Germinal center (tissue), 1 donor: Measurements from ENCODE around the gene FAF1.
A peak's percentile ranks its signal among the peaks of the same experiment; 100 is the strongest.
"Not testable (repeated sequence)": the region's sequence is repeated elsewhere in the genome, so short reads cannot be mapped to it uniquely, and the experiment has no call there.

Experiments used
- DNase-seq: peaks from one replicate; pipeline ENCODE4 v3.0.0; 2012; ENCODE audit warnings: mixed read lengths, low spot score

FAF1 gene

GRCh38 chr1:50907610-50908009 lies 52.5 kb downstream of the FAF1 start:
- not testable (repeated sequence) for DNase-seq

GRCh38 chr1:50906050-50906449 lies 54.0 kb downstream of the FAF1 start:
- not testable (repeated sequence) for DNase-seq

- no peak for DNase-seq
Observed at GRCh38 chr1:50902419-50902818, 57.6 kb downstream of the FAF1 start.

- DNase-seq, result no peak
Observed at GRCh38 chr1:50901872-50902271, 58.2 kb downstream of the FAF1 start.

GRCh38 chr1:50898773-50899172 lies 61.3 kb downstream of the FAF1 start:
- no peak for DNase-seq

- no peak for DNase-seq
Observed at GRCh38 chr1:50894340-50894739, 65.7 kb downstream of the FAF1 start.

GRCh38 chr1:50893466-50893865 lies 66.6 kb downstream of the FAF1 start:
- no peak for DNase-seq

GRCh38 chr1:50887555-50887954 lies 72.5 kb downstream of the FAF1 start:
- not testable (repeated sequence) for DNase-seq

GRCh38 chr1:50880373-50880772 lies 79.7 kb downstream of the FAF1 start:
- DNase-seq, result no peak

- no peak for DNase-seq
Observed at GRCh38 chr1:50879137-50879536, 80.9 kb downstream of the FAF1 start.

- no peak for DNase-seq
Observed at GRCh38 chr1:50878434-50878833, 81.6 kb downstream of the FAF1 start.

GRCh38 chr1:50877641-50878040 lies 82.4 kb downstream of the FAF1 start:
- DNase-seq, result no peak

GRCh38 chr1:50873458-50874187 lies 86.4 kb downstream of the FAF1 start:
- DNase-seq, result peak; percentile 58

GRCh38 chr1:50864845-50865244 lies 95.2 kb downstream of the FAF1 start:
- not testable (repeated sequence) for DNase-seq

GRCh38 chr1:50861772-50862171 lies 98.3 kb downstream of the FAF1 start:
- DNase-seq, result no peak

- no peak for DNase-seq
Observed at GRCh38 chr1:50860702-50861101, 99.4 kb downstream of the FAF1 start.

- DNase-seq, result no peak
Observed at GRCh38 chr1:50860256-50860655, 99.8 kb downstream of the FAF1 start.

- DNase-seq, result no peak
Observed at GRCh38 chr1:50859657-50860056, 100.4 kb downstream of the FAF1 start.

GRCh38 chr1:50858761-50859160 lies 101.3 kb downstream of the FAF1 start:
- no peak for DNase-seq

- no peak for DNase-seq
Observed at GRCh38 chr1:50857702-50858101, 102.4 kb downstream of the FAF1 start.

- no peak for DNase-seq
Observed at GRCh38 chr1:50853325-50853724, 106.7 kb downstream of the FAF1 start.

GRCh38 chr1:50852889-50853288 lies 107.2 kb downstream of the FAF1 start:
- no peak for DNase-seq

GRCh38 chr1:50851466-50851865 lies 108.6 kb downstream of the FAF1 start:
- DNase-seq, result no peak

- no peak for DNase-seq
Observed at GRCh38 chr1:50851034-50851433, 109.0 kb downstream of the FAF1 start.
